ENCODE data around the gene PSEN1.

DNA sequence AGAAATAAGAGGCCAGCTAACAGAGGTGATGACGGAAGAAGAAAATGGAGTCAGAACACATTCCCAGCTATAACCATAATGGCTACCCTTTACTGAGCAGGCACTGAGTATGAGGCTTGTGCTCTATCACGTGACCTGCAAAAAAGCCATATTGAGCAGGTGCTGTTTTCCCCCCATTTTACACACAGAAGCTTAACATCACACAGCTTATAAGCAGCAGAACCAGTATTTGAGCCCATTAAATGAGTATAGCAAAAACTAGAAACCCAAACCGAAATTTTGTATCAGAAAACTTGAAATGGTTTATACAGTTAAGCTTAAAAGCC lies 129.4 kb downstream of the PSEN1 start:
- TF ChIP-seq, protein P1, sequence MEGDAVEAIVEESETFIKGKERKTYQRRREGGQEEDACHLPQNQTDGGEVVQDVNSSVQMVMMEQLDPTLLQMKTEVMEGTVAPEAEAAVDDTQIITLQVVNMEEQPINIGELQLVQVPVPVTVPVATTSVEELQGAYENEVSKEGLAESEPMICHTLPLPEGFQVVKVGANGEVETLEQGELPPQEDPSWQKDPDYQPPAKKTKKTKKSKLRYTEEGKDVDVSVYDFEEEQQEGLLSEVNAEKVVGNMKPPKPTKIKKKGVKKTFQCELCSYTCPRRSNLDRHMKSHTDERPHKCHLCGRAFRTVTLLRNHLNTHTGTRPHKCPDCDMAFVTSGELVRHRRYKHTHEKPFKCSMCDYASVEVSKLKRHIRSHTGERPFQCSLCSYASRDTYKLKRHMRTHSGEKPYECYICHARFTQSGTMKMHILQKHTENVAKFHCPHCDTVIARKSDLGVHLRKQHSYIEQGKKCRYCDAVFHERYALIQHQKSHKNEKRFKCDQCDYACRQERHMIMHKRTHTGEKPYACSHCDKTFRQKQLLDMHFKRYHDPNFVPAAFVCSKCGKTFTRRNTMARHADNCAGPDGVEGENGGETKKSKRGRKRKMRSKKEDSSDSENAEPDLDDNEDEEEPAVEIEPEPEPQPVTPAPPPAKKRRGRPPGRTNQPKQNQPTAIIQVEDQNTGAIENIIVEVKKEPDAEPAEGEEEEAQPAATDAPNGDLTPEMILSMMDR (IDR thresholded peaks at IDR 0.05; ENCODE audit: low read depth, low read length) = no peak
- no peak for TF ChIP-seq MYC (IDR thresholded peaks at IDR 0.05; ENCODE audit: low read depth, low read length)
